ENCODE measurements around the gene PLEKHA6. TPM values are rescaled to one million over a fixed set of nuclear protein-coding genes. Genes with fewer than 3 reads are reported as not detected.

PLEKHA6 gene
- total RNA-seq, 6 donors from 2014 or later = 3.3 to 6.9 (median 4.9) TPM

DNA sequence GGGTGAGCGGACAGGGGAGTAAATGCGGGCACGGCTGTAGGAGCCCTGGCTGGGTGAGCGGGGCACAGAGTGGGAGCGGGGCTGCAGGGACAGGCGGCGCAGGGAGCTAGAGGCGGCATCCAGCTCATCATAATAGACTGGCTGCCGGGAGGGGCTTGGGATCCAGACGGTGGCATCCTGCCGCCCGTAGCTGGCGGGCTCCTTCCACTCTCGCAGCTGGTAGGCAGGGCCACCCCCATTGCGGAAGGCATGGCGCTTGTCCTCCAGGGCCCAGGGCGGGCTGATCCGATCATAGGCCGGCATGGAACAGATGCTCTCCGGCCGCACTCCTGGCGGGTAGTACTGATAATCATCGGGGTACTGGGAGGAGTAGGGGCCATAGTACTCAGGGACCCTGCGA, 102.3 kb downstream of the PLEKHA6 start:
- peak in 1 of 2 donors; percentile 74 for DNase-seq
- Histone ChIP-seq H3K4me3 (no peak overlapping the region), H3K27me3 (no peaks in the 10 kb centered on the region), H3K36me3 (no peaks in the 10 kb centered on the region), H3K27ac (no peak overlapping the region), H3K9me3 (no peaks in the 10 kb centered on the region), H3K4me1 (peaks cover 0 to 7% (median 2%) of the 10 kb centered on the region in 4 donors)
- ATAC-seq (ENCODE audit: low FRiP score in 2 of 2) = no peak
- TF ChIP-seq EP300 (IDR thresholded peaks at IDR 0.05) (no peak), POLR2AphosphoS5 (IDR thresholded peaks at IDR 0.05) (no peak)
- 90 to 95% methylated on average over 19 to 24 of the region's 24 CpGs for WGBS, 2 donors

DNA sequence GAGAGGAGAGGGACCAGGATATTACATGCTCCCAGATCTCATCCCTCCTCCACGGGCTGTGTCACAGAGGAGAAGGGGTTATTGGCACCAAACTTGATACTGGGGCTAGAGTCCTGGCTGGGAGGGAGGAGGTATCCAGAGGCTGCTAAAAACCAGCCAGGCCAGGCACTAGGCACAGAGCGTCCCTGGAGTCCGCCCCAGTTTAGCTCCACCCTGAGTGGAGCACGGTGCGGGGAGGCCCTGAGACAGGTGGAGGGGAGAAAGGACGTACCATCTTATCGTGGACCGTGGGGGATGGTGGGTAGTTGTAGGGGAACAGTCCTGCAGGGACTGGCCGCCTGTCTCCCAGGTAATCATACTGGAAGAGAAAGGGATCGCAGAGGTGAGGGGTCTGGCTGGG, 103.2 kb downstream of the PLEKHA6 start:
- ATAC-seq (ENCODE audit: low FRiP score in 2 of 2) = no peak
- no peak for TF ChIP-seq EP300 (IDR thresholded peaks at IDR 0.05)
- TF ChIP-seq POLR2AphosphoS5 (IDR thresholded peaks at IDR 0.05) = no peak
- TF ChIP-seq, protein P1, sequence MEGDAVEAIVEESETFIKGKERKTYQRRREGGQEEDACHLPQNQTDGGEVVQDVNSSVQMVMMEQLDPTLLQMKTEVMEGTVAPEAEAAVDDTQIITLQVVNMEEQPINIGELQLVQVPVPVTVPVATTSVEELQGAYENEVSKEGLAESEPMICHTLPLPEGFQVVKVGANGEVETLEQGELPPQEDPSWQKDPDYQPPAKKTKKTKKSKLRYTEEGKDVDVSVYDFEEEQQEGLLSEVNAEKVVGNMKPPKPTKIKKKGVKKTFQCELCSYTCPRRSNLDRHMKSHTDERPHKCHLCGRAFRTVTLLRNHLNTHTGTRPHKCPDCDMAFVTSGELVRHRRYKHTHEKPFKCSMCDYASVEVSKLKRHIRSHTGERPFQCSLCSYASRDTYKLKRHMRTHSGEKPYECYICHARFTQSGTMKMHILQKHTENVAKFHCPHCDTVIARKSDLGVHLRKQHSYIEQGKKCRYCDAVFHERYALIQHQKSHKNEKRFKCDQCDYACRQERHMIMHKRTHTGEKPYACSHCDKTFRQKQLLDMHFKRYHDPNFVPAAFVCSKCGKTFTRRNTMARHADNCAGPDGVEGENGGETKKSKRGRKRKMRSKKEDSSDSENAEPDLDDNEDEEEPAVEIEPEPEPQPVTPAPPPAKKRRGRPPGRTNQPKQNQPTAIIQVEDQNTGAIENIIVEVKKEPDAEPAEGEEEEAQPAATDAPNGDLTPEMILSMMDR (IDR thresholded peaks at IDR 0.05) = no peak
- TF ChIP-seq POLR2A (IDR thresholded peaks at IDR 0.05) = no peak
- no peak overlapping the region for H3K27ac ChIP-seq
- H3K36me3 ChIP-seq = no peaks in the 10 kb centered on the region
- no peak for DNase-seq
- H3K9me3 ChIP-seq = no peaks in the 10 kb centered on the region
- H3K4me3 ChIP-seq = no peak overlapping the region
- no peaks in the 10 kb centered on the region for H3K27me3 ChIP-seq
- peaks cover 0 to 7% (median 2%) of the 10 kb centered on the region in 4 donors for H3K4me1 ChIP-seq
- WGBS, 2 donors = 87 to 93% methylated on average over 10 of the region's 10 CpGs

DNA sequence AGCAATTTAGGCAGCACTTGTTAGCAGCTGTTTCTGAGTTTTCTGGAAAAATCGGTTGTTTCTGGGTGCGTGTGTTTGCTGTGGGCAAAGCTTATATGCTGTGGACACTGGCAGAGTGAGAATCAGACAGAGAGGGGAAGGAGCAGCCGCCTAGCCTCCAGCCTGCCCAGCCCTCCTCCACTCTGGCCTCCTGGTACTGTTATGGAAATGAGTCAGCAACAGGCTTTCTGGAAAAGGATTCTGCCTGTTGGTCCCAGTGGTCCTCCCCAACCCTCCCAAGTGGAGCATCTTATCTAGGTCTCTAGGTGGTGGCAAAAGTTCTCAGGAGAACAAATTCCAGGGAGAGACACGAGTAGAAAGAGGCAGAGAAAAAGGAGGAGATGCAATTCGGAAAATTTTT, 103.8 kb downstream of the PLEKHA6 start:
- H3K27me3 ChIP-seq = no peaks in the 10 kb centered on the region
- H3K9me3 ChIP-seq = no peaks in the 10 kb centered on the region
- 78 to 79% methylated on average over 4 to 5 of the region's 5 CpGs for WGBS, 2 donors
- TF ChIP-seq, protein P1 (IDR thresholded peaks at IDR 0.05) = no peak
- TF ChIP-seq POLR2A (IDR thresholded peaks at IDR 0.05) (no peak), POLR2AphosphoS5 (IDR thresholded peaks at IDR 0.05) (no peak), EP300 (IDR thresholded peaks at IDR 0.05) (no peak)
- no peak overlapping the region for H3K4me3 ChIP-seq
- ATAC-seq (ENCODE audit: low FRiP score in 2 of 2) (no peak), DNase-seq (no peak)
- H3K36me3 ChIP-seq = no peaks in the 10 kb centered on the region
- H3K27ac ChIP-seq = no peak overlapping the region
- H3K4me1 ChIP-seq = peaks cover 0 to 7% (median 2%) of the 10 kb centered on the region in 4 donors

DNA sequence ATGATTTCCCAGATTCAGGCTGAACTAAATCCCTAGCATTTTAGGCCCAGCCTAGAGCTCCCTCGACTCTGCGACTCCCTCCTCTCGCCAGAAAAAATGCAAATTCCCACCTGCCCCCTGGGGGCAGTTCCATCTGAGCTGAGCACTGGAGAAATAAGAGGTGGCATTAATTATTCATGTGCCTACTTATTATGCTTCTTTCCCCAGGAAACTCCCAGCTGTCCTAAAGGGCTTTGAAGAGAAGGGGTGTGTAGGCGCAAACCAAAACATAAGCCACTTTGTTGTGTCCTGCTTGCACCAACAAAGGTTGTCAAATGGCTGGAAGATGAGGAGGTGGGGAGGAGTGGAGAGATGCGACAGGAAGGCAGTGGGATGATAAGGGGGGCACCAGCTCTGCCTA, 104.5 kb downstream of the PLEKHA6 start:
- TF ChIP-seq POLR2A (IDR thresholded peaks at IDR 0.05) = no peak
- TF ChIP-seq POLR2AphosphoS5 (IDR thresholded peaks at IDR 0.05) = no peak
- TF ChIP-seq, protein P1 (IDR thresholded peaks at IDR 0.05) = no peak
- TF ChIP-seq EP300 (IDR thresholded peaks at IDR 0.05) = no peak
- ATAC-seq (ENCODE audit: low FRiP score in 2 of 2) = no peak
- H3K27ac ChIP-seq = no peak overlapping the region
- H3K27me3 ChIP-seq = no peaks in the 10 kb centered on the region
- WGBS, 2 donors = 79 to 81% methylated on average over 5 of the region's 5 CpGs
- no peaks in the 10 kb centered on the region for H3K36me3 ChIP-seq
- DNase-seq = no peak
- no peak overlapping the region for H3K4me3 ChIP-seq
- H3K4me1 ChIP-seq = peaks cover 0 to 7% (median 2%) of the 10 kb centered on the region in 4 donors
- H3K9me3 ChIP-seq = no peaks in the 10 kb centered on the region

DNA sequence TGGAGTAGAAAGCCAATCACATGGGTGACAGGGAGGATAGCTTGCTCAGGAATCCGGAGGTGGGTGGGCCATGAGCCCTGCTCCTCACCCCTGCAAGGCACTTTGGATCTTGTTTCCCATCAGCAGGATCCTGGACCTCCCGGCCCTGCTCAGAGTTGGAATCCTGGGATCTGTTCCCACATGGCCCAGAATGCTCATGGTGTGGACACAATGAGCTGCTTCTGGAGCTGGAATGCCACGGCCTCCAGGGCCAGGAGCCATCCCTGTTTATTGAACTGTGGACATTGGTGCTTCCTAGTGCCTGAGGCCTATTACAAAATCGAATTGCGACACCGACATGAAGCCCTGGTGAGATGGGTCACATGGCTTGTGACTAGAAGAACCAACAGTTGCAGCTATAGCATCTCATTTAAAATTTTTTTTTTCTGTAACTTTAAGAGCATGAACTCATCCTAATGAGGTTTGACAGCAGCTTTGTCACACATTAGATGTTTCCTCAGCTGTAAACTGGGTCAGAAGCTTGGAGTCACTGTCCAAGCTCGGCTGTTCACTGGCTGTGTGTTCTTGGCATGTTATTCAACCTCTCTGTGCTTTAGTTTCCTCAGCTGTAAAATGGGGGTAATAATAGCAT, 105.6 kb downstream of the PLEKHA6 start:
- WGBS, 2 donors = 55 to 59% methylated on average over 6 to 7 of the region's 7 CpGs
- H3K27ac ChIP-seq = no peak overlapping the region
- H3K9me3 ChIP-seq = no peaks in the 10 kb centered on the region
- peaks cover 0 to 7% (median 2%) of the 10 kb centered on the region in 4 donors for H3K4me1 ChIP-seq
- ATAC-seq (ENCODE audit: low FRiP score in 2 of 2) (peak in 1 of 2 donors; percentile 62), DNase-seq (peak in 1 of 2 donors; percentile 62)
- no peaks in the 10 kb centered on the region for H3K36me3 ChIP-seq
- no peak overlapping the region for H3K4me3 ChIP-seq
- TF ChIP-seq, protein P1 (IDR thresholded peaks at IDR 0.05) = no peak
- TF ChIP-seq POLR2A (IDR thresholded peaks at IDR 0.05) = no peak
- TF ChIP-seq EP300 (IDR thresholded peaks at IDR 0.05) = no peak
- TF ChIP-seq POLR2AphosphoS5 (IDR thresholded peaks at IDR 0.05) = no peak
- H3K27me3 ChIP-seq = no peaks in the 10 kb centered on the region
